ENCODE results near the gene LMTK3. TPM values are rescaled to one million over a fixed set of nuclear protein-coding genes. Genes with fewer than 3 reads are reported as not detected.

The LMTK3 gene
- total RNA-seq, 1 donor from 2014 or later: 21.3 TPM

DNA sequence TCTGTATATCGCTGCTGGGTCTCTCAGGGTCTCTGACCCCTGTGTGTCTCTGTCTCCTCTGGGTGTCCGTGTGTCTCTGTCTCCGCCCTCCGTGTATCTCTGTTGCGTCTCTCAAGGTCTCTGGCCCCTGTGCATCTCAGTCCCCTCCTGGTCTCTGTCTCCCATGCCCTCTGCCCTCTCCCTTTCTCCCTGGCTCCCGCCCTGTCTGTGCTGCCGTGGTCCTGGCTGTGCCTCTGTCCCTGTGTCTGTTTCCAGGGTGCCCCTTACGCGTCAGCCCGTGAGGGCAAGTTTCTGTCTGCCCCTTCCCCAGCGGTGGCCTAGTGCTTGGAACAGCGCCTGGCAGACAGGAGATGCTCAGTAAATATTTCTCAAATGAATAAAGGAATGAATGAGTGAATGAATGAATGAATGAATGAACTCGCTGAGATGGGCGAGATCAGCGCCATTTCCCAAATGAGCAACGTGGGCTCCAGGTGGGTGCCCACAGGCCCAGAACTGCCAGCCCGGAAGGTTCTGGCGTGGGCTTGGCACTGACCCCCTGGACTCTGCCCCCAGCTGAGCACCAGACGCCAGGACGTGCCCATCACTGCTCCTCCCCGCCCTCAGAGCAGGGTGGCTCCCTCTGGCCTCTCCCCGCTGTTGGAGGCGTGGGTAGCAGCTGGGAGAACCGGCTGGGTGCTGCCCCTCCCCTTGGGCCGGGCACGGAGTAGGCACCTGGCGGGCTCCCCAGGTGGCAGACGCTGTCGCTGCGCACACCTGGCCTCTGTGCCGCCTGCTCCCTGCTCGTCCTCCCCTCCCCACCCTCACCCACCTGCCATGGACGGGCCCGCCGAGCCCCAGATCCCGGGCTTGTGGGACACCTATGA lies 40.0 kb upstream of the LMTK3 start, which contains the start of gene SULT2B1:
Gene SULT2B1 (plus strand): TSS at position 736 of the 866 bp plus-strand sequence. CDS start 81 bp downstream, at position 817.
- no peaks in the 10 kb centered on the region for H3K36me3 Mint-ChIP-seq
- H3K4me3 Mint-ChIP-seq: no peak within 1 kb of the TSS
- peaks cover 23% of the 10 kb centered on the region for H3K4me1 Mint-ChIP-seq
- peak within 1 kb of the TSS; percentile 39 for H3K27ac Mint-ChIP-seq
- H3K9me3 Mint-ChIP-seq: no peaks in the 10 kb centered on the region
- TF ChIP-seq CTCF (IDR thresholded peaks at IDR 0.05; ENCODE audit: unreplicated experiment): no peak
- DNase-seq (ENCODE audit: low spot score in 2 of 2, unreplicated experiment in 2 of 2): no peak
- no peaks in the 10 kb centered on the region for H3K27me3 Mint-ChIP-seq (ENCODE audit: low read depth)

GRCh38 chr19:48549380-48549779 lies 37.7 kb upstream of the LMTK3 start:
- no peak for TF ChIP-seq CTCF (IDR thresholded peaks at IDR 0.05; ENCODE audit: unreplicated experiment)
- Mint-ChIP-seq H3K27ac (no peak overlapping the region), H3K27me3 (ENCODE audit: low read depth) (no peaks in the 10 kb centered on the region), H3K4me1 (peaks cover 10% of the 10 kb centered on the region), H3K4me3 (no peak overlapping the region), H3K9me3 (no peaks in the 10 kb centered on the region), H3K36me3 (no peaks in the 10 kb centered on the region)
- DNase-seq (ENCODE audit: low spot score in 2 of 2, unreplicated experiment in 2 of 2): no peak

DNA sequence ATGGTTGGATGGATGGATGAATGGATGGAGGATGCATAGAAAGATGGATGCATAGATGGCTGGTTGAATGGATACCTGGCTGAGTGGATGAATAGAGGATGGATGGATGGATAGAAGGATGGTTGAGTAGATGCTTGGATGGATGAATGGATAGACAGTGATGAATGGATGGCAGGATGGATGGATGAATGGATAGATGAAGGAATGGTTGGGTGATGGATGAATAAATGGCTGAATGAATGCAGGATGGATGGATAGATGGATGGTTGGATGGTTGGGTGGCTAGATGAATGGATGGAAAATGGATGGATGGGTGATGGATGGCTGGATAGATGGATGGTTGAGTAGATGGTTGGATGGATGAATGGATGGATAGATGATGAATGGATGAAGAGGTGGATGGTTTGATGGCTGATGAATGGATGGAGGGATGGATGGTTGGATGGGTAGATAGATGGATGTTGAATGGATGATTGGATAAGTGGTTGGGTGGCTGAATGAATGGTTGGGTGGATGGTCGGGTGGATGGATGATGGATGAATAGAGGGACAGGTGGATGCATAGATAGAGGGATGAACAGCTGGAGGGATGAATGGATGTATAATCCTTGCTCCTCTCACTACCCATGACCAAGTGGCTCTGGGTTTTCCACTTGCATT lies 36.7 kb upstream of the LMTK3 start:
- Mint-ChIP-seq H3K36me3 (no peaks in the 10 kb centered on the region), H3K4me1 (peaks cover 3% of the 10 kb centered on the region), H3K9me3 (no peaks in the 10 kb centered on the region), H3K4me3 (no peak overlapping the region), H3K27me3 (ENCODE audit: low read depth) (no peaks in the 10 kb centered on the region), H3K27ac (no peak overlapping the region)
- no peak for TF ChIP-seq CTCF (IDR thresholded peaks at IDR 0.05; ENCODE audit: unreplicated experiment)
- DNase-seq (ENCODE audit: low spot score in 2 of 2, unreplicated experiment in 2 of 2): no peak

- DNase-seq (ENCODE audit: low spot score in 2 of 2, unreplicated experiment in 2 of 2): no peak
- Mint-ChIP-seq H3K36me3 (no peaks in the 10 kb centered on the region), H3K9me3 (no peaks in the 10 kb centered on the region), H3K27me3 (ENCODE audit: low read depth) (no peaks in the 10 kb centered on the region), H3K4me1 (peaks cover 9% of the 10 kb centered on the region), H3K27ac (no peak overlapping the region), H3K4me3 (no peak overlapping the region)
- TF ChIP-seq CTCF (IDR thresholded peaks at IDR 0.05; ENCODE audit: unreplicated experiment): no peak
Observed at GRCh38 chr19:48547722-48548121, 36.1 kb upstream of the LMTK3 start.

- H3K4me3 Mint-ChIP-seq: no peak overlapping the region
- no peak for DNase-seq (ENCODE audit: low spot score in 2 of 2, unreplicated experiment in 2 of 2)
- H3K36me3 Mint-ChIP-seq: no peaks in the 10 kb centered on the region
- TF ChIP-seq CTCF (IDR thresholded peaks at IDR 0.05; ENCODE audit: unreplicated experiment): no peak
- peaks cover 12% of the 10 kb centered on the region for H3K4me1 Mint-ChIP-seq
- no peak overlapping the region for H3K27ac Mint-ChIP-seq
- H3K27me3 Mint-ChIP-seq (ENCODE audit: low read depth): no peaks in the 10 kb centered on the region
- H3K9me3 Mint-ChIP-seq: no peaks in the 10 kb centered on the region
Observed at GRCh38 chr19:48544856-48545750, 33.5 kb upstream of the LMTK3 start.

All from mesothelial cell of epicardium (in vitro differentiated cells).